OCI-LY3 (cell line): ENCODE measurements around the gene AUTS2.

Source experiments
- H2AFZ ChIP-seq: fragments of 200-600, 300-600 bp; shearing (Covaris generic); 2 replicates; pipeline ENCODE4 v1.6.0; 2014; ENCODE audit warnings: antibody characterized with exemption, low read depth, low read length
- H3K27ac ChIP-seq: fragments of 200-600, 300-600 bp; sonication (generic); 2 replicates; pipeline ENCODE4 v1.5.1; 2014; ENCODE audit warnings: mild to moderate bottlenecking, low read length, moderate library complexity, mixed read lengths
- H3K27me3 ChIP-seq: fragments of 200-600, 300-600 bp; sonication (generic); 2 replicates; pipeline ENCODE4 v1.6.1; 2014; ENCODE audit warnings: low read depth, low read length, mixed read lengths
- H3K36me3 ChIP-seq: fragments of 200-600, 300-600 bp; sonication (generic); replicated peaks from 2 replicates; pipeline ENCODE3; 2014; ENCODE audit warnings: low read depth, low read length, mixed read lengths
- H3K4me1 ChIP-seq: fragments of 300-600, 200-600 bp; sonication (generic); 2 replicates; pipeline ENCODE4 v1.6.1; 2014; ENCODE audit warnings: low read length, mixed read lengths
- H3K4me2 ChIP-seq: fragments of 200-600, 300-600 bp; sonication (generic); 2 replicates; pipeline ENCODE4 v1.6.1; 2014; ENCODE audit warnings: low read length, mixed read lengths
- H3K4me3 ChIP-seq: fragments of 300-600, 200-600 bp; sonication (generic); 2 replicates; pipeline ENCODE4 v1.5.1; 2014; ENCODE audit warnings: antibody characterized with exemption, mild to moderate bottlenecking, low read length, moderate library complexity
- H3K79me2 ChIP-seq: fragments of 300-600, 200-600 bp; shearing (Covaris generic); 2 replicates; pipeline ENCODE4 v1.6.1; 2014; ENCODE audit warnings: mild to moderate bottlenecking, low read length, mixed read lengths
- H3K9ac ChIP-seq: fragments of 300-600, 200-600 bp; shearing (Covaris generic); 2 replicates; pipeline ENCODE4 v1.6.0; 2014; ENCODE audit warnings: mild to moderate bottlenecking, low read length, moderate library complexity
- H3K9me3 ChIP-seq: fragments of 200-600, 300-600 bp; shearing (Covaris generic); 2 replicates; pipeline ENCODE4 v1.6.1; 2014; ENCODE audit warnings: low read length, mixed read lengths; ENCODE audit not compliant: insufficient read depth
- H4K20me1 ChIP-seq: fragments of 200-600, 300-600 bp; sonication (generic); 2 replicates; pipeline ENCODE4 v1.6.1; 2016; ENCODE audit warnings: low read length, mixed read lengths; ENCODE audit not compliant: insufficient read depth
- CTCF ChIP-seq: fragments of 200-600, 300-600 bp; sonication (generic); IDR thresholded peaks from 2 replicates; pipeline ENCODE4 v1.5.1; 2014; ENCODE audit warnings: antibody characterized with exemption, low read length, low read depth
- EZH2phosphoT487 ChIP-seq: fragments of 200-600 bp; shearing (Covaris generic); IDR thresholded peaks from 2 replicates; pipeline ENCODE4 v1.6.1; 2018; ENCODE audit warnings: antibody characterized with exemption, mixed run types, low read depth

The AUTS2 gene

GRCh38 chr7:69912141-69912540, 313.9 kb downstream of the AUTS2 start:
- no peak overlapping the region for H3K27ac ChIP-seq
- H3K27me3 ChIP-seq, result no peaks in the 10 kb centered on the region
- no peak for TF ChIP-seq CTCF
- no peak for TF ChIP-seq EZH2phosphoT487
- no peak overlapping the region for H3K9ac ChIP-seq
- H2AFZ ChIP-seq, result no peak overlapping the region
- no peaks in the 10 kb centered on the region for H4K20me1 ChIP-seq
- no peak overlapping the region for H3K4me2 ChIP-seq
- H3K9me3 ChIP-seq, result peaks cover 3% of the 10 kb centered on the region; the same call in 1 of the 2 replicates
- no peaks in the 10 kb centered on the region for H3K36me3 ChIP-seq
- H3K4me3 ChIP-seq, result no peak overlapping the region
- H3K4me1 ChIP-seq, result no peaks in the 10 kb centered on the region
- no peaks in the 10 kb centered on the region for H3K79me2 ChIP-seq

GRCh38 chr7:69912846-69913245, 314.6 kb downstream of the AUTS2 start:
- H3K79me2 ChIP-seq, result no peaks in the 10 kb centered on the region
- H3K9ac ChIP-seq, result no peak overlapping the region
- no peak overlapping the region for H3K27ac ChIP-seq
- no peak overlapping the region for H3K4me2 ChIP-seq
- no peaks in the 10 kb centered on the region for H4K20me1 ChIP-seq
- no peak for TF ChIP-seq EZH2phosphoT487
- TF ChIP-seq CTCF, result no peak
- no peaks in the 10 kb centered on the region for H3K36me3 ChIP-seq
- no peaks in the 10 kb centered on the region for H3K4me1 ChIP-seq
- H3K9me3 ChIP-seq, result peaks cover 3% of the 10 kb centered on the region; the same call in 1 of the 2 replicates
- no peaks in the 10 kb centered on the region for H3K27me3 ChIP-seq
- no peak overlapping the region for H2AFZ ChIP-seq
- H3K4me3 ChIP-seq, result no peak overlapping the region

- Histone ChIP-seq H4K20me1 (no peaks in the 10 kb centered on the region), H3K27me3 (no peaks in the 10 kb centered on the region), H3K4me2 (no peak overlapping the region), H3K4me3 (no peak overlapping the region), H2AFZ (no peak overlapping the region), H3K9ac (no peak overlapping the region), H3K79me2 (no peaks in the 10 kb centered on the region), H3K9me3 (no peaks in the 10 kb centered on the region), H3K27ac (no peak overlapping the region), H3K36me3 (no peaks in the 10 kb centered on the region), H3K4me1 (no peaks in the 10 kb centered on the region)
- TF ChIP-seq EZH2phosphoT487, result no peak
- TF ChIP-seq CTCF, result no peak
Measured at GRCh38 chr7:69919426-69920111, 321.3 kb downstream of the AUTS2 start.

GRCh38 chr7:69920797-69921196, 322.5 kb downstream of the AUTS2 start:
- Histone ChIP-seq H3K27ac (no peak overlapping the region), H3K4me3 (no peak overlapping the region), H3K36me3 (no peaks in the 10 kb centered on the region), H3K79me2 (no peaks in the 10 kb centered on the region), H3K9me3 (no peaks in the 10 kb centered on the region), H4K20me1 (no peaks in the 10 kb centered on the region), H3K9ac (no peak overlapping the region), H3K27me3 (no peaks in the 10 kb centered on the region), H3K4me1 (no peaks in the 10 kb centered on the region), H2AFZ (no peak overlapping the region), H3K4me2 (no peak overlapping the region)
- no peak for TF ChIP-seq CTCF
- TF ChIP-seq EZH2phosphoT487, result no peak
